Neural cell (in vitro differentiated cells): ENCODE data around the gene RAD51C.

Experiments used
- EZH2 ChIP-seq: fragments of 200-600, 300-800 bp; shearing (Covaris generic), sonication (generic); IDR thresholded peaks from 2 replicates; pipeline ENCODE4 v1.6.1; 2014; ENCODE audit warnings: antibody characterized with exemption, low read length, borderline replicate concordance, mild to moderate bottlenecking; ENCODE audit not compliant: insufficient read depth, poor library complexity, severe bottlenecking
- MXI1 ChIP-seq: fragments of 450-650 bp; conservative IDR thresholded peaks from 2 replicates; pipeline ENCODE4 v1.6.1; 2014; ENCODE audit warnings: antibody characterized with exemption, mild to moderate bottlenecking; ENCODE audit not compliant: poor library complexity, severe bottlenecking
- POLR2AphosphoS5 ChIP-seq: IDR thresholded peaks from 2 replicates; pipeline ENCODE4 v1.6.1; 2012
- RAD21 ChIP-seq: fragments of 450-650 bp; conservative IDR thresholded peaks from 2 replicates; pipeline ENCODE4 v1.6.1; 2014; ENCODE audit warnings: antibody characterized with exemption, mild to moderate bottlenecking, moderate library complexity
- TAF1 ChIP-seq: IDR thresholded peaks from 2 replicates; pipeline ENCODE4 v1.6.1; 2012; ENCODE audit warnings: low read depth
- TF ChIP-seq, protein P1 (sequence below): fragments of 450-650 bp; IDR thresholded peaks from 2 replicates; pipeline ENCODE4 v1.5.1; 2014; ENCODE audit warnings: antibody characterized with exemption, mild to moderate bottlenecking, moderate library complexity; ENCODE audit not compliant: poor library complexity, severe bottlenecking

DNA sequence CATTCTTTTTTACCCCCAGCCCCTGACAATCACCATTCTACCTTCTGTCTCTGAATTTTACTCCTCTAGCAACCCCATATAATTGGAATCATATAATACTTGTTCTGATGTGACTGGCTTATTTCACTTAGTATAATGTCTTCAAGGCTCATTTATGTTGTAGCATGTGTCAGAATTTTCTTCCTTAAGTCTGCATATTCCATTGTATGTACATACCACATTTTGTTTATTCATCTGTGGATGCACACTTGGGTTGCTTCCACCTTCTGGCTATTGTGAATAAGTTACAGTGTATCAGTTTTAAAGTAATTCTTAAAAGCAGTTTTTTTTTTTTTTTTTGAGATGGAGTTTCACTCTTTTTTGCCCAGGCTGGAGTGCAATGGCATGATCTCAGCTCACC, 38.5 kb downstream of the RAD51C start:
- TF ChIP-seq, protein P1, sequence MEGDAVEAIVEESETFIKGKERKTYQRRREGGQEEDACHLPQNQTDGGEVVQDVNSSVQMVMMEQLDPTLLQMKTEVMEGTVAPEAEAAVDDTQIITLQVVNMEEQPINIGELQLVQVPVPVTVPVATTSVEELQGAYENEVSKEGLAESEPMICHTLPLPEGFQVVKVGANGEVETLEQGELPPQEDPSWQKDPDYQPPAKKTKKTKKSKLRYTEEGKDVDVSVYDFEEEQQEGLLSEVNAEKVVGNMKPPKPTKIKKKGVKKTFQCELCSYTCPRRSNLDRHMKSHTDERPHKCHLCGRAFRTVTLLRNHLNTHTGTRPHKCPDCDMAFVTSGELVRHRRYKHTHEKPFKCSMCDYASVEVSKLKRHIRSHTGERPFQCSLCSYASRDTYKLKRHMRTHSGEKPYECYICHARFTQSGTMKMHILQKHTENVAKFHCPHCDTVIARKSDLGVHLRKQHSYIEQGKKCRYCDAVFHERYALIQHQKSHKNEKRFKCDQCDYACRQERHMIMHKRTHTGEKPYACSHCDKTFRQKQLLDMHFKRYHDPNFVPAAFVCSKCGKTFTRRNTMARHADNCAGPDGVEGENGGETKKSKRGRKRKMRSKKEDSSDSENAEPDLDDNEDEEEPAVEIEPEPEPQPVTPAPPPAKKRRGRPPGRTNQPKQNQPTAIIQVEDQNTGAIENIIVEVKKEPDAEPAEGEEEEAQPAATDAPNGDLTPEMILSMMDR: no peak
- no peak for TF ChIP-seq RAD21
- TF ChIP-seq TAF1: no peak
- no peak for TF ChIP-seq EZH2
- no peak for TF ChIP-seq POLR2AphosphoS5
- TF ChIP-seq MXI1: no peak
